GM19324 (cell line): ENCODE results near the gene ANXA4.
"Not testable (repeated sequence)": the region's sequence is repeated elsewhere in the genome, so short reads cannot be mapped to it uniquely, and the experiment has no call there.

ENCODE experiments used
- ATAC-seq: cut with Tn5 transposase; IDR thresholded peaks from one replicate; pipeline ENCODE4 v1.9.1; 2021; ENCODE audit warnings: mild to moderate bottlenecking, moderate library complexity; ENCODE audit not compliant: unreplicated experiment, low FRiP score

Gene ANXA4

DNA sequence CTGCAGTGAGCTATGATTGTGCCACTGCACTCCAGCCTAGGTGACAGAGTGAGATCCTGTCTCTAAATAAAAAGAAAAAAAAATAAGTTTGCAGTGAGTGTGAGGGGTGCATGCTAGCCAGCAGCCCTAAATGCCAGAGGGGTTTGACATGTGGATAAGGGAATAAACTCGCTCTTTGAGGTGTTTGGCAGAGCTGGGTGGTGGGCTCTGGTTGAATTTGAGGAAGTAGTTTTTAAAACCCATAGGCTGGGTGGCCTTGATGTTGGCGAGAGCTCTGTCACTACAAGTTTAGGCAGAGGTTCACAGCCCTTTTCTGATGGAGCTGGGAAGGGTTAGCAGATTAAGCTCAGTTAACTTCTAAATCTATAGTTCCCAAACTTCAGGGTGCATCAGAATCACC is 3.1 kb downstream of the ANXA4 start:
- ATAC-seq = no peak

DNA sequence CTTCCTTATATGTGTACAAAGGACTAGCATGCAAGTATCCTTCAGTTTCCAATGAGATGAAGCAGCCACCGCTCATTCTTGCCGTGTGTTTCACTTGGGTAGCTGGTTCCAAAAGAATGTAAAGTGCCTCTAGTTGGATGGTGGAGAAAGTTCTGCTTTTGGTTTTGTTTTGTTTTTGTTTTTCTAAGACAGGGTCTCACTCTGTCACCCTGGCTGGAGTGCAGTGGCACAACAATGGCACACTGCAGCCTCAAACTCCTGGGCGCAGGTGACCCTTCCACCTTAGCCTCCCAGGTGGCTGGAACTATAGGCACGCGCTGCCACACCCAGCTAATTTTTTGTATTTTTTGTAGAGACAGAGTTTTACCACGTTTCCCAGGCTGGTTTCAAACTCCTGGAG is 8.3 kb downstream of the ANXA4 start:
- ATAC-seq = no peak

DNA sequence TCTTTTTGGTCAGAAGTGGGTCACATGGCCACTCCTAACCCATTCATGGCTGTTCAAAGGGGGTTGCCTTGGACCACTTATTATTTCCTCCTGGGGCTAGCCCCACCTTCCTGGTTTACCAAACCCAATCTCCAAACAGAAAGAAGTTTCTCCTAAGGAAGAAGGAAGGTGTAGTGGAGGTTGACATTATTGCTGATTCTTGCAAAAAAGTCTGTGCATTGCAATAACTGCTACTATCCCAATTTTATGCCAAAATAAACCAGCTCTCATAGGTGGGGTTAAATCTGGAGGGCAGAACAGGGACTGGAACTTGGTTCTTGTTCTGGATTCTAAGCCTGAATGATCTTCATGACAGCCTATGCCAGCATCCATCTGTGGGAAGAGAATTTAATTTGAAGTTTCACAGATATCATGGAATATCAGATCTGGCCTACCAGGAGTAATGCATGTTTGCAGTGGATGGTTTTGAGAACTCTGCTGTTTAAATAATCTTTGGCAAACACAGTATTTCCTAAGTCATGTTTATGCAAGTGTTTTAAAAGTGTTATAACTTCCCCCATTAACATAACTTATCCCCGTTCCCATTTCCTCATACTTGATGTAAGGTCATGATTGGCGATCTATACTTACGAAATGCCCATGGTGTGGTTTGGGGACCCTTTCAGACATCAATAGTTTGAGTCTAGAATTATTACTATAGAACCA is 11.9 kb downstream of the ANXA4 start:
- no peak for ATAC-seq

DNA sequence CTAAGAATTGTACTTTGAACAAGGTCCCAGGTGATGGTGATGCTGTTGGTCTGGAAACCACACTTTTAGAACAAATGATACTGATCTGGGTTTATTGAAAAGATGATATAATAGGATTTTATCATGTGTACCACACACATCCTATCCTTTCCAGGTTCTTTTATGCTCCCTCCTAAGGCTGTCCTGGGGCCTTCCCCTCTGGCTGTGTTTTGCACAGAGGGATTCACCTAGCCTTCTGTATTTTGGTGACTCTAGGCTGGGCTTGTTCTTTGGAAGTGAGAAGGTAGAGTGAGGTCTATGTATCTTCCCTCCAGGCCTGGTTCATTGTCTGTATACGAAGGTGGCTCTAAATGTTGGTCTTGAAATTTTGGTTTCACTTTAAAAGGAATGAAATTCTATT is 12.7 kb downstream of the ANXA4 start:
- ATAC-seq = no peak

DNA sequence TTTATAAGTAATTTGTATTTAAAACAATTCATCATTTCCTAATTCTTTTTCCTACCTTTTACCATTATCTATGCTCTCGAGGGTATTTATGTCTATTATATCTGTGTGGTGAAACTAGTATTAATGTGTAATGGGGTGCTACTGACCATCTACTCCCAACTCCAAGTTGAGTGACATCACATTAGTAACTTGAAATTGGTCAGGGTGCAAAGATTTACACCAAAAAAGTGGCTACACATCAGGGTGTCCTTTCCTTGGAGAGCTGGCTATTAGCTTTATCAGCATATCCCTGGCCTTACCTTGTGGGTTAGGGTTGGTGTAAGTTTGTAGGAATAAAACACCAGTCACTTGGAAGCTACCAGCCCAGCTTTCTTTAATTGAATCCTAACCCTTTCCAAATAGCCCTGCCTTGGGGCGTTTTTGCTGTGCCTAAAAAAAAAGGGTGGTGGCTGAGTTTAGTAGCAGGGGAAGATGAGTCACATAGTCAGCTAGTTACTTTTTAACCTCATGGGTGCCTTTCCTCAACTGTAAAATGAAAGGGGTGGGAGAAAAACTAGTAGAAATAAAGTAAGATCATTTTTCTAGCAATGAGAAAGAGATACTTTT is 14.0 kb downstream of the ANXA4 start:
- no peak for ATAC-seq

DNA sequence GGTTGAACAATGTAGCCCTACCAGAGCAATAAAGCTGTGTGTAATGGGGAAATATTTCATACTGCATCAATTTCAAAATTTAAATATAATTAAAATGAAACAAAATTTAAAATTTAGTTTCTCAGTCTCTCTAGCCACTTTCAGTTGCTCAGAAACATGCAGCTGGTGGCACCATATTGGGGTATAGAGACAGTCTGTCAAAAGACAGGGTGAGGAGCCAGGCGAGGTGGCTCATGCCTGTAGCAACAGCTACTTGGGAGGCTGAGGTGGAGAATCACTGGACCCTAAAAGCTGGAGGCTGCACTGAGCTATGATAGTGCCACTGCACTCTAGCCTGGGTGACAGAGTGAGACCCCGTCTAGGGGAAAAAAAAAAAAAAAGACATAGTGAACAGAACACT is 20.1 kb downstream of the ANXA4 start:
- no peak for ATAC-seq

DNA sequence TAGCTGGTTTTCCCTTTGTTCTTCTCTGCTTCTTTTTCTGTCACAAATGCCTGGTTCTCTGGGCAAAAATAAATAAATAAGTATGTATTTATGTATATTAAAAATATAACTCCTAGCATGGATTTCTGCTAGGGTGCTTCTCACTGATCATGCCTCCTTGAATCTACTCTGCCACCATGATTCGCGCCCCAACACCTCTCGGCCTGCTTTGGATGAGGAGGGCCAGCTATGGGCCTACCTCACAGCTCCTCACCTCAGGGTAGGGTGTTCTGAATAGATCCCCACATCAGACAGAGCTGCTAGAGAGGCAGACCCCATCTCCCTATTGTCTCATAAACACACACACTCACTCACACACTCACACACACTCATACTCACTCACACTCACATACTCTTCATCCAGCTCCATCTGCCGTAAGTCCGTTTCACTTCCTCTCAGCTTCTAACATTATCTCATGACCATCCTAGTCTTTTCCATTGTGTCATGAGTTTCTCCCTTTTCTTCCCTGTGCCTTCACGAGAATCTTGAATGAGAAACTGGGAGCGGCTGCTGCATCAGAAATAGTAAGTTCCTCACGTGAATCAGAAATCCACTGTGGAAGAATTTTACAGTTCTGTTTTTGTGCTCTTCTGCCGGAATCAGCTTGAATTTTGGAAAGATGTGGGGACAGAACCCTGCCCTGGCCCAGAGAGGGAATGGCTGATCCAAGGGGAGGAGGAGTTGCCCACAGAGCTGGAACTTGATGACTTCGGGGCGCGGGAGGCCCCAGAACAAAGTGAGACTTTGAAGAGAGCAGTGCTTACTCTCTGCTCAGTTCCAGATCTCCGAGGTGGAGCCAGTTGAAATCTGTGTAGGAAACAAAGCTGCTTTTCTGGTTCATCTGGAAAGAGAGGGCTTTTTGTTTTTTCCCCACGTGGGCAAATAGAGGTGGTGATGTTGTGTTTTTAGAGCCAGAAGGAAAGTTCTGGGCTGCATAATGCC is 20.9 kb downstream of the ANXA4 start:
- no peak for ATAC-seq

DNA sequence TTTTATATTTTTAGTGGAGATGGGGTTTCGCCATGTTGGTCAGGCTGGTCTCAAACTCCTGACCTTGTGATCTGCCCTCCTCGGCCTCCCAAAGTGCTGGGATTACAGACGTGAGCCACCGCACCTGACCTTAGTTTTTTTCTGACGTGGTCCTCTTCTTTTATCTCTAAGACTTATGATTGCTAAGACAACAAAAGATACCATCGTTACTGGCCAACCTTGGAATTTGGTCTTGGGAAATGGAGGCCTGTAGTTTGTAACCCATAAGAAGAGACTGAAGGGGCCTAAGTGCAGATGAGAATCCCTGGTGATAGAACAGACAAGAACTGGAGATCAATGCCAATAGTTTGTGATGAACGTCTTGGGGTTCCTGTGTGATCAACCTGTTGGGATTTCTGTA is 21.9 kb downstream of the ANXA4 start:
- not testable (repeated sequence) for ATAC-seq

DNA sequence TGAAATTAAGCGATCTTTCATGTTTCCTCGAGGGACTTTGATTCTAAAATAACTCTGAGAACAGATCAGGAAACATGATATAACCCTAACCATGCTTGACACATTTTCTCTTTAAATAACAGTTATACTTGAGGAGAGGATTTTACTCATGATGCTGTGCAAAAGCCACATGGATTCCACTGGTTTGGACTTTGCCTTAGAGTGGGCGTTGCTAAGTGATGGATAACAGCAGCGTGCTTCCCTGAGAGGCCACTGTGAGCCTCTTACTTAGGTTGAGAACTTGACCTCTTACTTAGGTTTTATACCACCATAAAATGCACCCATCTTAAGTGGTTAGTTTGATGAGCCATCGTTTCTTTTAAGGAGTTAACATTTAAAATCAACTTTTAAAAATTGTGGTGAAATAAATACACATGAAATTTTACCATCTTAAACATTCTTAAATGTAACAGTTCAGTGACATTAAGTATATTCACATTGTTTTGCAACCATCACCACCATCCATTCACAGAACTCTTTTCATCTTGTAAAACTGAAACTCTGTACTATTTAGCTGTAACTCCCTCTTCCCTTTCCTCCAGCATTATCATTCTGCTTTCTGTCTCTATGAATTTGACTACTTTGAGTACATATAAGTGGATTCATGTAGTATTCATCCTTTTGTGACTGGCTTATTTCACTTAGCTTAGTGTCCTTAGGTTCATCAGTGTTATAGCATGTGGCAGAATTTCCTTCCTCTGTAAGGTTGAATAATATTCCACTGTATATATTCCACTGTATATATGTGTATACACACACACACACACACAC is 22.6 kb downstream of the ANXA4 start:
- ATAC-seq = no peak

DNA sequence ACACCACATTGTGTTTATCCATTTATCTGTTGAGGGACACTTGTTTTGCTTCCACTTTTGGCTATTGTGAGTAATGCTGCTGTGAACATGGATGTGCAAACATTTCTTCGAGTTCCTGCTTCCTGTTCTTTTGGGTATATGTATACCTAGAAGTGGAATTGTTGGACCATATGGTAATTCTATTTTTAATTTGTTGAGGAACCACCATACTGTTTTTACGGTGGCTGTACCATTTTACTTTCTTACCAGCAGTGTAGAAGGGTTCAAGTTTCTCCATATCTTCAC is 23.1 kb downstream of the ANXA4 start:
- no peak for ATAC-seq

DNA sequence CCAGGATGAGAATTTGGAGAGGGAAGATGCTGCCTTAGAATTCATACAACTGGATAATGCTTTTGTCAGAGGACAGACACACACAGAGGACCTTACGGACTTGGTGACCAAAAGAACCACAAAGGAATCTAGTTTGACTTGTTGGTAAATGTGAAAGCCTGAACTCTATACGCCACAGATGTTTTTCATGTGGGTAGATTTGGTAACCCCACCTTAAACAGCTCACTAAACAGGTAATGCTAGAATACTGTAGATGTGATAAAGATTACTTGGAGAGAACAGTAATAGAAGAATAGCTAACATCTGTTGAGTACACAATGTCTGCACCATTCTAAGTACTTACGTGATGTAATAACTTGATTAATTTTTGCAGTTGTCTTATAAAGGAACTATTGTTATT is 24.1 kb downstream of the ANXA4 start:
- no peak for ATAC-seq

DNA sequence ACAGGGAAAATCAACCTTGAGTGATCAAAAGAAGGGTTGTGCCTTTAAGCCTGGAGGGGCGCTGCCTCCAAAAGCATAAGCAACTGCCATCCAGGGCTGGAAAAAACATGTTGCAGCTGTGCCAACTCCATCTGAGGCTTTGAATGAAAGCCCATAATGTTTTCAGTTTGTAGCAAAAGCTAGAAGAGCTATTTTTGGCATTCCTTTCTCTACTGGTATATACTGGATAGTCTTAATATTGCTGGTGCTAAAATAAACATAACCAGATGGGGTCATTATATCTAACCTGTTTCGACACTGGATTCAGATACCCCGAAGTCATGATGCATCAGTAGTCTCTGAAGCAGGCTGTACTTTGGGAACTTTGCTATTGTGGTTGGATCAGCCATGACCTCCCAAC is 25.1 kb downstream of the ANXA4 start:
- ATAC-seq = no peak

DNA sequence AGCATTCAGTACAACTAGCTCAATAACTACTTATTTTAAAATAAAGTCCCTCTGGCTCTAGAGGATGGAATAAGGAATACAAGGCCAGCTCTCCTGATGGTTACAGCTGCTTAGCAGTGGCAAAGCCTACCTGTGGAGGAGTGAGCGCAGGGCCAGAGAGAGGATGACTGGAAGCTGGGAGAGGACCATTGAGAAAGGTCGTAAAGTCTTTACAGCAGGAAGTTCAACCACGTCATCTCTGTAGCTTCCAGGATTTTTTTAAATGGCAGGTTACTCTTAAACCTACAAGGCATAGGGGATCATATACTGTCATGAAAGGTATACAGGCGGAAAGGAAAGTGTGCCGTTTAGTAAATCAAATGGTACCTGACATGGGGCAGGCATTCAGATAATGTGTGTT is 26.3 kb downstream of the ANXA4 start:
- ATAC-seq = no peak

DNA sequence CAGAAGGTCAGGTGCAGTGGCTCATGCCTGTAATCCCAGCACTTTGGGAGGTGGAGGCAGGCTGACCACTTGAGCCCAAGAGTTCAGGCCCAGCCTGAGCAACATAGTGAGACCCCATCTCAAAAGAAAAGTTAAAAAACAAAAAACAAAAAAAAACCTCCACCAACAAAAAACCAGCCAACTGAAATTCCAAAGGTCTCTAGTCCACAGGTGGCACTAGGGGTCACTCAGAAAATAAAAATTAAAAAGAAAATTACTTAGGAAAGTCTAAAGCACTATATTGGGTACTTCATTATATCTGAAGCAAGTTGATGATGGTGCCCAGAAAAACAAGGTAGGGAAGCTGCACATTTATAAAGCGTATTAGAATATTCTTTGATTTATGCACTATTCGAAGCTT is 26.9 kb downstream of the ANXA4 start:
- no peak for ATAC-seq

DNA sequence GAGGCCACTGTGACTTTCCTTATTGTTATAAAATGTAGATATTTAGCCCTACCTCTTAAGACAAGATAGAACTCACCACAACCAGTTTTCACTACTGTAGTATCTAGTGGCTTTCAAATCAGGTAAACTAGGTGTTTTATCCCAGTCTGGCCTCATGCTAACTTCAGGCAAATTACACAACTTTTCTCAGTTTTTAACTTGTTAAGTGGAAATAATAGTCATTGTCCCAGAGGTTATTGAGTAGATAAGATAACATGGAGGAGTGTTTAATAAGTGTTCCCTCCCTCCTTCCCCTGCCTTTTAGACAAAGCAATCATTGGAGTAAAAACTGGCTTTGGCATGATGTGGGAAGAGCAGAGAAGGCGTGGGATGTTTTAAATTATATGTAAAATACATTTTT is 27.3 kb downstream of the ANXA4 start:
- no peak for ATAC-seq

DNA sequence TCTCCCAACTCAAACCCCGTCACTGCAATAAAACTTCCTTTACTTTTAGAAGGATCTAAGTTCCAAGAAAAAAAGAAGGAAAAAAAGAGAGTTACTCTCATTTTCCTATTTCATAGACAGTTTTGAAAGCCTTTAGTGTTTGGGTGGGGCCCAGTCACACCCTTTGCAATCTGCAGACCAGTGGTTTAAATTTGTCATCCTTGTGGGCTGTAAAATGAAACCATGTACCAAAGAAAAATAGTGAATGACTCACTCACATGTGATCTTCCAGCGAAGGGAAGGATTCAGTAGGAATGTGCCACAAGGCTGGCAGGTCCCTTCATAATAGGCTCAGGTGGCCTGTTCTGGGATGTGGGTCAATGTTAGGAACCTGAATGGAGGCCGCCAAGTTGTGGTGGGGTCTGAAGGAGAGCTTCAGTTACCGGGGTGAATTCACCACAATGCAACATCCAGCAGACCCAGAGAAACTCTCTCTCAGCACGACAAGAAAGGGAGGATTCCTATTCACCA is 28.3 kb downstream of the ANXA4 start:
- ATAC-seq = no peak

DNA sequence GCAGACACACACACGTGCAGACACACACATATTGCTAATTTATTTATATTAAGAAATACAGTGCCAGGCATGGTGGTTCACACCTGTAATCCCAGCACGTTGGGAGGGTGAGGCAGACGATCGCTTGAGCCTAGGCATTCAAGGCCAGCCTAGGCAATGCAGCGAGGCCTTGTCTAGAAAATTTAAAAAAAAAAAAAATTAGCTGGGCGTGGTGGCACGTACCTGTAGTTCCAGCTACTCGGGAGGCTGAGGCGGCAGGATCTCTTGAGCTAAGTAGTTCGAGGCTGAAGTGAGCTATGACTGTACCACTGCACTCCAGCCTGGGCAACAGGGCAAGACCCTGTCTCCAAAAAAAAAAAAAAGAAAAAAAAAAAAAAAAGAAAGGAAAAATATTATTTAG is 28.8 kb downstream of the ANXA4 start:
- no peak for ATAC-seq

DNA sequence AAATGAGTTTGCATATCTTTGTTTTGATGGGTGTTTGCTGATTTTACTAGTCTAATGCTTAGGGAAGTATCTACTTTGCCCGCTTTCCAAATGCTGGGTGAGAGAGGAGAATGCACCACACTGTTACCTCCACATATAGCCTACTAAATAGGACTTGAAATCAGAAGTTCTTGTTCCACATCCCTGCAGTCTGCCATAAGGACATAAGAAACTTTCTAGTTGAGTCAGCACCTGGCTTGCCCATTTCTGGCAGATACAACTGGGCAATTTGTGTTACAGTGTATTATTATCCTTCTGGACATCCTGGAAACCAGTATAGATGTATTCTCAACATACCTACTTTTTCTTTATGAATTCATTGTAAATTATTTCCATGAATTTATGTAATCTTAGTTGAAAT is 29.5 kb downstream of the ANXA4 start:
- ATAC-seq = no peak

DNA sequence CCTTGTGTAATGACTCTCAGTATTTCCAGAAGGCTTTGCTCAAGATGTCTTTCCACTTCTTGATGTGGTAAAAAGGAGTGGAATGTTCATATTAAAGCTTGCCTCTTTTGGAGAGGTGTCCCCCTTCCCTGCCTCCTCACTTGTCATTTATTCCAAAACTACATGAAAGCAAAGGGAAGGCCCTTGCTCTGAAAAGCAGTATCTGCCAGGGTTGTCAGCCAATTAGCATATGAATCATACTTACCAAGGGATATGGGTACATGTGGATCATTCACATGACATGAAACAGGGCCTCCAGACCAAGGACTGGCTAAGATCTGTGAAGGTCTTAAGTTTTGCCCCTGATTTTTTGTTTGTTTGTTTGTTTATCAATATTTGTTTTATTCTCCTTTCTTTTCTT is 31.3 kb downstream of the ANXA4 start:
- no peak for ATAC-seq

DNA sequence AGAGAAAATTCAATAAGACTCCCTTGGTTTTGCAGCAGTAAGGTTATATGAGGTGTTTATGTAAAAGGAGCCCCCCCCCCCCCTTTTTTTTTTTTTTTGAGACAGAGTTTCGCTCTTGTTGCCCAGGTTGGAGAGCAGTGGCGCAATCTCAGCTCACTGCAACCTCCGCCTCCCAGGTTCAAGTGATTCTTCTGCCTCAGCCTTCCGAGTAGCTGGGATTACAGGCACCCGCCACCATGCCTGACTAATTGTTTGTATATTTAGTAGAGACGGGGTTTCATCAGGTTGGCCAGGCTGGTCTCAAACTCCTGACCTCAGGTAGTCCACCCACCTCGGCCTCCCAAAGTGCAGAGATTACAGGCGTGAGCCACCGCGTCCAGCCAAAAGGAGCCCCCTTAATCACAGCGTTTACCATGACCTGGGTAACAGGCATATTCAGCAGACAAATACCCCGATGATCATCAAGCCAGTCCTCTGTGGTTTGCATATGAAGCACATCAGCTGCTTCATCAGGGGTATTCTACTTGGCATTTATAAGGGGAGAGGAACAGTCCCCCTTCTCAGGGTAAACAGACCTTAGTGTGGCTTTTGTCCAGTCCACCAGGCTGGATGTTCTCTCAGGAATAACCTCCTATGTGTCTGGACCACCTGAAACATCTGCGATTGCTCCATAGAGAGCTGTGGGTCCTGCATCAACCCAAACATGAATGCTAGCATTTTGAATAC is 32.5 kb downstream of the ANXA4 start:
- ATAC-seq = peak; percentile 23
